ENCODE data around the gene MBP. TPM values are rescaled to one million over a fixed set of nuclear protein-coding genes. Genes with fewer than 3 reads are reported as not detected.
A peak's percentile ranks its signal among the peaks of the same experiment; 100 is the strongest.

Gene MBP
- total RNA-seq, 2 experiments from 2014 or later, result 38.9 to 40.4 TPM

DNA sequence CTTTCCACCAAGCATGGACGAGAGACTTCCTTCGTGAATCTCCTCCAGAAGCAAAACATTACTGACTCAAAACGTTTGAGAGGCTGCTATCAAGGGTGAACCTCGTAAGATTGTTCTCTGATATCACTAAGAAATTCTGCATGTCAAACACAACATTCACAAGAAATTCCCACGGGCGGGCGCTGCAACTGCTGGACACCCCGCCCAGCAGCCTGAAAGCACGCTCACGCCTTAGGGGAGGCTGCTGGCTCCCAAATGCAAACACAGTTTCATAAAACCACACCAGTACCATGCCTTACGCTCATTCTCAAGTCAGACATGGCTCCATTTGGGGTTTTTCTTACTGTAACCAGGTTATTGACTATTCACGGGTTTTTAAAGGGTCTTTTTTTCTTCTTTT is 39.0 kb downstream of the MBP start:
- H3K36me3 Mint-ChIP-seq, result peaks cover 36% of the 10 kb centered on the region
- POLR2A ChIA-PET, result no interaction called here
- CTCF ChIA-PET, result no interaction called here
- peaks cover 74% of the 10 kb centered on the region for H3K4me1 Mint-ChIP-seq (ENCODE audit: low read depth)
- intact Hi-C loops (cut with micrococcal nuclease), result no loop called here
- H3K4me3 Mint-ChIP-seq, result no peak overlapping the region
- DNase-seq, result peak; percentile 3
- H3K27ac Mint-ChIP-seq, result no peak overlapping the region
- no peaks in the 10 kb centered on the region for H3K27me3 Mint-ChIP-seq
- H3K9me3 Mint-ChIP-seq, result no peaks in the 10 kb centered on the region

DNA sequence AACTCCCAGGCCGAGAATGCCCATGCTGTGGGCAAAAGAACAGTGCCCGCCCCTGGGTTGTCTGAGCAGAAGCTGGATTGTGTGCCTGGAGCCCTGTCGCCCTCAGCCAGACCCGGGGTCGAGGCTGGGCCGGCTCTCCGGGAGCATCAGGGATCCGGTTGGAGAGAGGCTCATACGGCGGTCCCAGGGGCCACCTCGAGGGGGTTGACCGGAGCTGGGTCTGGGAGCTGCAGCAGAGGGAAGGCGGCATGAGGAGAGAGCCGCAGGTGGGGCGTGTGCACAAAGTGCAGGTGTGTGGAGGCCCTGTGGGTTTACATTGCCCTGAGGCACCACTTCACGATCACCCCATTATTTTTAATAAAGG is 39.5 kb downstream of the MBP start:
- Mint-ChIP-seq H3K36me3 (peaks cover 36% of the 10 kb centered on the region), H3K4me1 (ENCODE audit: low read depth) (peaks cover 69% of the 10 kb centered on the region), H3K27me3 (no peaks in the 10 kb centered on the region), H3K9me3 (no peaks in the 10 kb centered on the region), H3K4me3 (no peak overlapping the region), H3K27ac (no peak overlapping the region)
- intact Hi-C loops (cut with micrococcal nuclease), result no loop called here
- ChIA-PET POLR2A (no interaction called here), CTCF (no interaction called here)
- no peak for DNase-seq

DNA sequence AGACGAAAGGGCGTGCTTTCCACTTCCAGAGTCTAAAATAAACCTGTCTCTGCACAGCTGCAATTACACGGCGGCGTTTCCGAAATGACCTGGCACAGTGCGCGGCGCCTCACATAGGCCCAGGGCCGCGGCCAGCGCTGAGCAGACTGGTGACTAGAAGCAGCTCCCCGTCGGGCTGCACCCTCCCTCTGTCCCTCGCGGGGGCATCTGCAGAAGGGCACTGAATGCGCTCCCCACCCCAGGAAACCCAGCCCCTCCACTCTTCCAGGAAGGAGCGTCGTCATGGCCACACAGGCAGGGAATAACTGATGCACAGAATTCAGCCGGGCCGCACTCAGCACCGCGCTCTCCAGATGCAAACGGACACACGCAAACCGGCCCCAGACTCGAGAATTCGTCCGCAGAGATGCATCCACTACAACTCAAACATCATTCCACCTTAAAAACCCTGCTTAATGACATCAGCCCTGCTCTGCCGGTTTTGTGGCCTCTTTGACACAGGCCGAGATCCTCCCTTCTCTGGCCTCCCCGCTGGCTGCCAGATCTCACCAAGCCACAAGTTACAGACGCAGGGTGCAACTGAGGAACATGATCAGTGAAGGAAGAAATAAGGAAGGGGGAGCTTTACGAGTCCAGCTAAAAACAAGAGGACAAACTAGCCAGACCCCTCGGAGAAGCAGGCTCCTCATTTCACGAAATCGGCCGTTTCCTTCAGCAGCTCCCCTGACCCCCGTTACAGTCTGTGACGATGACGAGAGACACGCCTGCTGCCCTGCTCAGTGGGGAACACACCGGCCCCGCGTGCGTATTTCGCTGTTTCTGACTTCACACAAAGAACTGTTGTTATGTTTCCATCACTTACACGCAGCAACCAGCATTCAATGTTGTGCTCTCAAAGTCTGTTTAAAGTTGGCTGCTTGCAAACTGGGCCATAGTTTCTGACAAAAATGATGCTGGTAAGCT is 40.2 kb downstream of the MBP start:
- H3K9me3 Mint-ChIP-seq, result no peaks in the 10 kb centered on the region
- DNase-seq, result no peak
- no peak overlapping the region for H3K27ac Mint-ChIP-seq

DNA sequence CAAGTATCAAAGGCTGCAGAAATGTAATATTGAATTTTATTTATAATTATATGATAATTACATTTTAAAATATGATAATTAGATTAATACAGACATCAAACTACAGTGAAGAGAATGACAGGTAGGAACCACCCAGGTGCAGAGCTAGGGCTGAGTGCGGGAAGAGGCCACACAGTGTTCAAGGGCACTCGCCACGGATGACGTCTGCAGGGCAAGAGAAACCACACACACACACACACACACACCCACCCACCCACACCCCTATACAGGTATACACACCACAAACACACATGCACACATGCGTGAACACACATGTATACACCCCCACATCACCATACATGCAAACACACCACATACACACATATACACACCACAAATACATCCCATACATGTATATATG is 41.2 kb downstream of the MBP start:
- intact Hi-C loops (cut with micrococcal nuclease), result no loop called here
- no peaks in the 10 kb centered on the region for H3K9me3 Mint-ChIP-seq
- ChIA-PET CTCF (no interaction called here), POLR2A (no interaction called here)
- H3K27me3 Mint-ChIP-seq, result no peaks in the 10 kb centered on the region
- peaks cover 29% of the 10 kb centered on the region for H3K36me3 Mint-ChIP-seq
- peaks cover 62% of the 10 kb centered on the region for H3K4me1 Mint-ChIP-seq (ENCODE audit: low read depth)
- peak overlapping the region; percentile 9 for H3K27ac Mint-ChIP-seq
- H3K4me3 Mint-ChIP-seq, result no peak overlapping the region
- DNase-seq, result no peak

More for the DNA sequence above, 40.2 kb downstream of the MBP start:
- ChIA-PET POLR2A (no interaction called here), CTCF (interaction anchor here (0.6 kb wide), 1 partner anchor 120 kb away, joined by 3 read pairs; no protein-coding TSS in a partner anchor)
- intact Hi-C loops (cut with micrococcal nuclease), result no loop called here
- no peaks in the 10 kb centered on the region for H3K27me3 Mint-ChIP-seq
- peaks cover 64% of the 10 kb centered on the region for H3K4me1 Mint-ChIP-seq (ENCODE audit: low read depth)
- no peak overlapping the region for H3K4me3 Mint-ChIP-seq
- H3K36me3 Mint-ChIP-seq, result peaks cover 33% of the 10 kb centered on the region

DNA sequence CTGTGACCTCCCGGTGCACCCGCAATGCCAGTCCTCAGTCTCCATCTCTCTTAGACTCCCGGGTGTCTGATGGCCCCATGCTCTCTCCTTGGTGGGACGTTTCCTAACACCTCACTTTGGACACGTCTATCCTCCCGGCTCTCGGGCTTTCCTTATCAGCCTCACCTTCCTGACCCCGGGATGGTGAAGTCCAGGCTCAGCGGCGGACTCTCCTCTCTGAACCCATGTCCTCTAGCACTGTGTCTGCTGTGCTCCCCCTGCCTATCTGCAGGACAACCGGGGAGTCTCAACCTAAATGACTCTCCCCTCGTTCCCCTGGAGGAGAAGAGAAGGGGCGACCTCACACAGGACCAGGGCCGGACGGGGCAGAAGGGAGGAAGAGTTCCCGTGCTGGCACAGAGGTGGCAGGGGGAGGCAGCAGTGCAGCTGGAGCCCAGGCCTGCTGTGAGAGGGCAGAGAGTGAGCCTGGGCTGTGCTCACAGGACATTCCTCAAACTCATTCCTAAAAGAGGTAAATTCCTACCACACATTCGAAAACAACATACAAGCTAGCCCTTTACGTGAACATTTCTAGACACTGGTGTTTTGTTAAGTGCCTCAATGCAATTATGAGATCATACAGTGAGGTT is 41.9 kb downstream of the MBP start:
- DNase-seq, result no peak
- Mint-ChIP-seq H3K27ac (peak overlapping the region; percentile 15), H3K4me3 (no peak overlapping the region), H3K4me1 (ENCODE audit: low read depth) (peaks cover 62% of the 10 kb centered on the region), H3K36me3 (peaks cover 28% of the 10 kb centered on the region), H3K27me3 (no peaks in the 10 kb centered on the region), H3K9me3 (no peaks in the 10 kb centered on the region)
- ChIA-PET POLR2A (no interaction called here), CTCF (no interaction called here)
- intact Hi-C loops (cut with micrococcal nuclease), result no loop called here

DNA sequence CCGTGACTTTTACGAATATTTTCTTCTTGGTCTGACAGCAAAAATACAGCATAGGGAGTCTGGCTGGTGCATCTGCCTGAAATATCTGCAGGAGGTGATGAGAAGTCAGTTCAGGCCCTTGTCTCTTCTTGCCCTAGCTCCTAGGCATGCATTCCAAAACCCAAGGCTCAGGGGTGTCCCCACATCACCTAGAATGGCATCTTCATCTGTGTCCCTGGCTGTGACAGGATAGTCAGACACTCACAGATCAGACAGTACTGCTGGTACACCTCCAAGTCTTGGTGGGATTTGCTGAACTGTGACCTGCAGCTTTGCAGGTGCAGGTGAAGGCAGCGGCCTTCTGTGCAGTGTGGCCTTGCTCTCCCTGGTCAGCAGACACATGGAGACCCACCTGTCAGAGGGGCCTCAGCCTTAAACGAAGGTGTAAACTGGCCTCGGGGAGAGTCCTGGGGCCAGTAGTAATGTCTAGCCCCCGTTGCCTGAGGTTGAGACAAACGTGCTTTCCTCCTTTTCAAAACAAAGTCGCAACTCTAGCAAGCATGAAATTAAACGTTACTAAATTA is 42.8 kb downstream of the MBP start:
- intact Hi-C loops (cut with micrococcal nuclease), result no loop called here
- H3K9me3 Mint-ChIP-seq, result no peaks in the 10 kb centered on the region
- H3K27ac Mint-ChIP-seq, result no peak overlapping the region
- CTCF ChIA-PET, result no interaction called here
- no peak overlapping the region for H3K4me3 Mint-ChIP-seq
- H3K36me3 Mint-ChIP-seq, result peaks cover 20% of the 10 kb centered on the region
- no peak for DNase-seq
- H3K27me3 Mint-ChIP-seq, result no peaks in the 10 kb centered on the region
- POLR2A ChIA-PET, result interaction anchor here (0.7 kb wide), 1 partner anchor 86 kb away, joined by 3 read pairs; no protein-coding TSS in a partner anchor
- peaks cover 60% of the 10 kb centered on the region for H3K4me1 Mint-ChIP-seq (ENCODE audit: low read depth)

DNA sequence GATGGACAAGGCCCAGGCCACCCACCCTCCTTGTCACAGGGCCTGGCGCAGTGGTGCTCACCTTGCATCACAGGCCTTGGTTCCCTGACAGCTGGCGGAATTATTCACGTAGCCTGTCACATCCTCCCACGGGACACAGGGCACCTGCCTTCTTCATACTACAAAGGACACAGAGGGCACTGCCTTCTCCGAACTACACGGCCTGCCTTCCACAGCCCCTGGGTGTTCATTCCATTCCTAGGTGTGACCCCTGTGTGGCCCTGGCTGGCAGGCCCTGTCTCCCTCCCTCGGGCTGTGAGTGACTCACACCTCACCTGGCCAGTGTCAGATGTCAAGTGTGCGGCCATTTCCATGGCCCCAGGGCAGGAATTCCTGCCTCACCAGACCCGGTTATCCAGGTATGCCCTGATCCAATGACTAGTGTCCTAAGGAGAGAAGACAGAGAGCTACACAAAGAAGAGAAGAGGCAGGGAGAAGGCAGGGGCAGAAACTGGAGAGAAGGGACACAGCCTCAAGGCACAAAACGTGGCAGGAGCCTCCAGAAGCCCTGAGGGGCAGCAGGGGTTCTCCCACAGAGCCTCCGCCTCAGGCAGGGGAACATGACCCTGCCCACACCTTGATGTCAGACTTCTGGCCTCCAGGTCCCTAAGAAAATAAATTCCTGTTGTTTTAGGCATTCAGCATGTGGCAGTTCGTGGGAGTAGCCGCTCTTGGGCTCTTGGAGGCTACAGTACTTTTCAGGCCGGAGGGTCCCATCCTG is 43.4 kb downstream of the MBP start:
- no peaks in the 10 kb centered on the region for H3K27me3 Mint-ChIP-seq
- POLR2A ChIA-PET, result interaction anchor here (0.7 kb wide), 1 partner anchor 85 kb away, joined by 3 read pairs; no protein-coding TSS in a partner anchor
- peak; percentile 7 for DNase-seq
- intact Hi-C loops (cut with micrococcal nuclease), result no loop called here
- no peaks in the 10 kb centered on the region for H3K9me3 Mint-ChIP-seq
- H3K4me3 Mint-ChIP-seq, result no peak overlapping the region
- peaks cover 60% of the 10 kb centered on the region for H3K4me1 Mint-ChIP-seq (ENCODE audit: low read depth)
- CTCF ChIA-PET, result no interaction called here
- H3K36me3 Mint-ChIP-seq, result peaks cover 18% of the 10 kb centered on the region
- peak overlapping the region; percentile 55 for H3K27ac Mint-ChIP-seq

DNA sequence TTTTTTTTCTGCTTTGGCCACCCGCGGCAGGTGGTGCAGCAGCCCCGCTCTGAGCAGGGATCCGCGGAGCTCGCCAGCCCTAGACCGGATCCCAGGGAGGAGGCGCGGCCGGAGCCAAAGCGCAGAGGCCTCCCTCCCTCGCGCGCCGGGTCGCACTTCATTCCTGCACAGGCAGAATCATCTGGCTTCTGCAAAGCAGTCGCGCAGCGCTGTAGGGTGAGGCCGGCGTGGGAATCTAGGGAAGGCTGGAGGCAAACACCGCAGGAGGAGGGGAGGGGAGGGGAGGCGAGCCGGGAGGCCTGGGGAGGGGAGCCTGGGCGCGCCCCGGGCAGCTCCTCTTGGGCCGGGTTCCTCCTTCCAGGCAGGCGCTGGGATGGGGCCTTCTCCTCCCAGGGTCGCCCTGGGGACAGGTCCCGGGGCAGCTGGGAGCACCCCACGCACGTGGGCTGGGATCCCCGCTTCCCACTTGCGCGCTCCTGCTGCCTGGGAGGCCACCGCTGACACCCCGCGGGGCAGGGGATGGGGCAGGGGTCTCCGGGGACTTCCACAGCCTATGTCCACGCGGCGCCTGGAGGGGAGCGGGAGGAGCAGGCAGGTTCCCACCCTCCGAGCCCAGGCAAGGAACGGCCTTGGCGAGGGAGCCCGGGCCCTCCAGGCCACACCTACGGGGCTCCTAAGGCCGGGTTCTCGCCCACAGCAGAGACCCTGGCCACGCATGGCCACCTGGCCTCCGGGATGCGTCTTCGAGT is 45.0 kb downstream of the MBP start:
- H3K36me3 Mint-ChIP-seq, result peaks cover 20% of the 10 kb centered on the region
- no peak for DNase-seq
- no peak overlapping the region for H3K27ac Mint-ChIP-seq
- H3K27me3 Mint-ChIP-seq, result no peaks in the 10 kb centered on the region
- ChIA-PET CTCF (no interaction called here), POLR2A (no interaction called here)
- peaks cover 64% of the 10 kb centered on the region for H3K4me1 Mint-ChIP-seq (ENCODE audit: low read depth)
- intact Hi-C loops (cut with micrococcal nuclease), result no loop called here
- H3K4me3 Mint-ChIP-seq, result no peak overlapping the region
- H3K9me3 Mint-ChIP-seq, result no peaks in the 10 kb centered on the region

DNA sequence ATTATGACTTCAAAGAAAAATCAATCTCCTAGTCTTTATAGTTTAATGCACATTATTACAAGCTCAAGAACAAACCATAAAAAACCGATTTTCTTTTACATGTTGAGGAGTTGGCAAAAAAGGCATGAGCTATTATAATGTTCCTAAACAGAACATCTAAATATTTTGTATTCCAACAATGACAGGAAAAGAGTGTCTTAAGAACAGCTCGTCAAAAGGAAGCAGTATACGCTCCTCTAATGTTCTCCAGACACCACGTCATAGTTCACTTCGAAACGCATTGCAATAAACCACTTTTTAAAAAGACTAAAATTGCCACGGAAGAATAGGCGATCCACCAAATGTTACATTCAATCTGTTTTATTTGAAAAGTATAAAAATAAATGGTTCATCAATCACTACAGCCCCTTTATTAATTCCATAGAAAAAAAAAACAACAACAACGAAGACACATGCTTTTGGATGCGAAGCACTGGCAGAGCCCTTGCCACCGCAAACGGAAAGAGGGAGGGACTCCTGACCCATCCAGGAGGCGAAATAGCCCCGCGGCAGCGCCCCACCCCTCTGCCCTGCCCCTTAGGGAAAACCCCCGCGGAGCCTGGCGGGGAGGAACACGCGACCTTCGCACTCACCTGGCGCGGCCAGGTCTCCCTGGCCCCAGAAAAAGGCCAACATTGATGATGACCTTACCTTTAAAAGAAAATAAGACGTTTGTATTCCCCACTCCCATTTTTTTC is 45.8 kb downstream of the MBP start:
- intact Hi-C loops (cut with micrococcal nuclease), result loop anchor here (1.0 kb wide), 1 partner anchor 15 kb away; no protein-coding TSS in a partner anchor

DNA sequence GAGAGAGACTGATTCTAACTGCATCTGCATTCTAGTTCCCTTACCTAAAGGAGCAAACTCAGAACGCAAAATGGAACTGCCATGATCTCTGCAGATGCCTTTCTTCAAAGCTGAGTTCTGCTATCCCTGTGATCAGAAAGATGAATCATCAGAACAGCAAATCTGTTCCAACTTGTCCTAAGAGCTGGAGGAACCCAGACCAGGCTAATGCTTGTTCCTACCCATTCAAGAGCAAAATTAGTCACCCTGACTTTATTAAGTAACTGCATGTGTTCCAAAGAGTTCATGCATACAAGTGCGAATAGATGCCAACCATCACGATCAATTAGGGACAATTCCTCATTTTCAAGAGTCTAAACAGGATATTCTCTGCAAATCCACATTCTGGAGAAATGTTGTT is 46.5 kb downstream of the MBP start:
- ChIA-PET CTCF (interaction anchor here (1.2 kb wide), 1 partner anchor 23 kb away, joined by 3 read pairs; no protein-coding TSS in a partner anchor), POLR2A (no interaction called here)
- Mint-ChIP-seq H3K36me3 (peaks cover 15% of the 10 kb centered on the region), H3K4me3 (no peak overlapping the region), H3K4me1 (ENCODE audit: low read depth) (peaks cover 65% of the 10 kb centered on the region), H3K27me3 (no peaks in the 10 kb centered on the region), H3K27ac (peak overlapping the region; percentile 29), H3K9me3 (no peaks in the 10 kb centered on the region)
- intact Hi-C loops (cut with micrococcal nuclease), result loop anchor here (1.0 kb wide), 1 partner anchor 16 kb away; no protein-coding TSS in a partner anchor
- DNase-seq, result no peak

More for the DNA sequence above, 45.8 kb downstream of the MBP start:
- H3K4me1 Mint-ChIP-seq (ENCODE audit: low read depth), result peaks cover 64% of the 10 kb centered on the region
- H3K9me3 Mint-ChIP-seq, result no peaks in the 10 kb centered on the region
- H3K36me3 Mint-ChIP-seq, result peaks cover 15% of the 10 kb centered on the region
- ChIA-PET POLR2A (no interaction called here), CTCF (no interaction called here)
- H3K27me3 Mint-ChIP-seq, result no peaks in the 10 kb centered on the region
- H3K27ac Mint-ChIP-seq, result no peak overlapping the region
- DNase-seq, result no peak
- H3K4me3 Mint-ChIP-seq, result no peak overlapping the region

DNA sequence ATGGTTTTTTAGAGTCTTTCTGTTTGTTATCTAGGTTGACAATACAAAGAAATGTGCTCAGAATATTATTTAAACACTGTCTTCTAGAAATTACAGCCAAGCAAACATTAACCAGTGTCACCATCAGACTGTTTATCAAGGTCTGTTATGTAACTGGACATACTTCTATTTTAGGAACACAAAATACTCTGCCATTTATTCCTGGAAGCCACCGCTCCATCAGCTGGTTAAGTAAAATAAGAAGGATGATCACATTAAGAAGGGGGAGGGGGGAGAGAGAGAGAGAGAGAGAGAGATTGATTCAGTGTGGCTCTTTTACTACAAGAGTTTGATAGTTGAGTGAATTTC is 47.9 kb downstream of the MBP start:
- ChIA-PET CTCF (interaction anchor here (1.2 kb wide), 1 partner anchor 11 kb away, joined by 3 read pairs; no protein-coding TSS in a partner anchor), POLR2A (no interaction called here)
- Mint-ChIP-seq H3K27me3 (no peaks in the 10 kb centered on the region), H3K27ac (no peak overlapping the region), H3K9me3 (no peaks in the 10 kb centered on the region), H3K4me1 (ENCODE audit: low read depth) (peaks cover 70% of the 10 kb centered on the region), H3K36me3 (peaks cover 15% of the 10 kb centered on the region), H3K4me3 (no peak overlapping the region)
- intact Hi-C loops (cut with micrococcal nuclease), result no loop called here
- no peak for DNase-seq

Data from activated CD4-positive, alpha-beta memory T cell treated with anti-CD3 and anti-CD28 coated beads for 36 hours (primary cell).